Measurements from ENCODE around the gene FILIP1.

The FILIP1 gene

DNA sequence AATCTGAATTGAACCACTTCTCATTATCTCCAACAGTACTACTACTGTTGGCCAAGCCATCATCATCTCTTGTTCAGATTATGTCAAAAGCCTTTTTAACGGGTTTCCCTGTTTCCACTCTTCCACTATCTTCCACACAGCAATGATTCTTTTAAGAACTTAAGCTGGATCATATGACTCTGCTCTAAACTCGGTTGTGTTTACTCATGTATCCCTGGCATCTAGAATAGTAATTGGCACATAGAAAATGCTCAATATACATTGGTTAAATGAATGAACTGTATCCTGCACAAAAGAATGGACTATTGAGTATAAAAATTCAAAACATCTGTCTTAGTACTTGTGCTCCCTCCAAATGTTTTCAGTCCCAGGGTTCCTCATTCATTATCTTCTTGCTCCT is 247.2 kb downstream of the FILIP1 start:
- no peak for DNase-seq

DNA sequence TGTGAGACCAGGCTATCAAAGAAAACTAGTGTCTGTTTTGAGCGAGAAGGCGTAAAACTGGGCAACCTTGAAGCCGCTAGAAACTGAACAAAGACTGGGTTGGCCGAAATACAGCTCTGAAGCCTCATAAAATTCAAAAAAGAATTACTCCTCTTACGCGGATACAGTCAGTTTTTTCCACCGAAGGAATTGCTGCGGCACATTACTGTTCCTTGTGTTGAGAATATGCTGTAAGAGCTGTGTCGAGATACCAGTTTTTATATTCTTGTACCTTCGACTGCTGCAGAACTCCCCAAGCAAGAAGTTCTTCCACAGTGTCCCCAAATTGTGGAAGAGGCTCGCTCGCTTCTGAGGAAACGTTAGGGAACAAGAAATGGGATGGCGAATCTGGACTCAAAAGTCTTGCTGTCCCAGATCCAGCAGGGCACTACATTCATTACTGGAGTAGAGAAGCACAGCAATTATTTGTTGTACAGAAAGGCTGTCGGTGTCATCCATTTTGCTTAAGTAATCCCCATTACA is 249.5 kb downstream of the FILIP1 start:
- no peak for DNase-seq

DNA sequence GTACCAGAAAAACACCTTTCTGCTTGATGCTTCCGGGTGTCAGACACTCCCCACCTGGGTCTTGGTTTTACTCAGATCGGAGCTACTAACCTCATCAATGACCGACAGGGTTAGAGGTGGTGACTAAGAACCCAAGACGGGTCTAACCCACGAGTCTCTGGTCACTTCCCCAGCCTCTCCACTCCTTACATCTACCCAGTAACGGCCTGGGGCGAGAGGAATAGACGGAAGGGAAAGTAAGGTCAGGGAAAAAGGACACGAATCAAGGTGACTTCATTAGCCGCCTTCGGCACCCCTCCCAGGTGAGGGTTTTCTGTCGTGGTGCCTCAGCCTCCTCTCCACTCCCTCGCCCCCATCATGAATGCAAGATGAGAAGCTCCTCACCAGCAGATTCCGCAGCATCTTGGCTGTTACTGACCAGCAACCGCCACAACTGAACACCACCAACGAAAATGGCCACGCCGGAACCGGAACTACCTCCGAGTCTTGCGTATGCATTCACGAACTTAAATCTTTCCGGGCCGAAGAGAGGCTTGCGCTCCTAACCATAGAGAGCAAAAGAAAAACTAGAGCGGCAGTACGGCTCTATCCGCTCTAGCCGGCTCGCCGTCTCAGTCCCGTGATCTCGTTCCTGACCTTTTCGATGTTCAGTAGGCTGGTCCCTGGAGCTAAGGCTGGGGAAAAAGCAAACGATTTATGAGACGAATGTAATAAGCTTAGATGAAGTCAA is 250.1 kb downstream of the FILIP1 start, which contains the start of gene COX7A2:
Gene COX7A2 (minus strand): TSS at position 469 of the 730 bp plus-strand sequence. CDS start 67 bp downstream, at position 402.
- peak; percentile 65 for DNase-seq
